Gastroesophageal sphincter (tissue), 3 donors: Measurements from ENCODE around the gene CGGBP1.

Source experiments
- CTCF ChIP-seq, 4 experiments: fragments of 200-600 bp in 2 of 4; fragments of 450-650 bp in 2 of 4; sonication (generic) in 1 of 4; IDR thresholded peaks; one replicate each; pipeline ENCODE4 v1.5.1; 2017 to 2019; ENCODE audit warnings: antibody characterized with exemption in 4 of 4, mild to moderate bottlenecking in 2 of 4, moderate library complexity in 2 of 4
- POLR2AphosphoS5 ChIP-seq: sonication (generic); formaldehyde crosslinking; IDR thresholded peaks from one replicate; pipeline ENCODE4 v1.6.1; 2017; ENCODE audit warnings: antibody characterized with exemption

- TF ChIP-seq CTCF (IDR thresholded peaks at IDR 0.05) (no peak), POLR2AphosphoS5 (no peak)
Observed at GRCh38 chr3:88046766-88047165, 12.0 kb downstream of the CGGBP1 start.
